Tibial nerve (tissue), 4 donors: Measurements from ENCODE around the gene CGB2. TPM values are rescaled to one million over a fixed set of nuclear protein-coding genes. Genes with fewer than 3 reads are reported as not detected.
A peak's percentile ranks its signal among the peaks of the same experiment; 100 is the strongest.

Experiments
- DNase-seq, 2 donors: peaks; one replicate each; pipeline ENCODE4 v3.0.0-alpha.2; 2019; ENCODE audit warnings: low spot score in 2 of 2
- H3K27ac ChIP-seq, 4 donors: fragments of 200-600 bp; sonication (generic) in 3 of 4; one replicate each; pipeline ENCODE4 v1.5.1; 2017 to 2019; ENCODE audit warnings: mild to moderate bottlenecking in 1 of 4
- H3K27me3 ChIP-seq, 2 donors: fragments of 200-600 bp; sonication (generic) in 1 of 2; one replicate each; pipeline versions ENCODE4 v1.5.1 to v1.6.0; 2017 to 2019
- H3K36me3 ChIP-seq, 3 donors: fragments of 200-600 bp; sonication (generic); one replicate each; pipeline ENCODE4 v1.5.1; 2018 to 2019
- H3K4me1 ChIP-seq, 4 donors: fragments of 200-600 bp; sonication (generic) in 3 of 4; one replicate each; pipeline ENCODE4 v1.5.1; 2017 to 2019
- H3K4me3 ChIP-seq, 4 donors: fragments of 200-600 bp; sonication (generic) in 3 of 4; one replicate each; pipeline ENCODE4 v1.5.1; 2017 to 2019; ENCODE audit warnings: mild to moderate bottlenecking in 1 of 4, moderate library complexity in 1 of 4
- H3K9me3 ChIP-seq, 4 donors: fragments of 200-600 bp; sonication (generic) in 3 of 4; one replicate each; pipeline ENCODE4 v1.5.1; 2017 to 2019
- CTCF ChIP-seq, 5 experiments: fragments of 200-600 bp in 3 of 5; fragments of 450-650 bp in 2 of 5; sonication (generic) in 3 of 5; IDR thresholded peaks; one replicate each; pipeline ENCODE4 v1.5.1; 2016 to 2019; ENCODE audit warnings: antibody characterized with exemption in 5 of 5, mild to moderate bottlenecking in 3 of 5, moderate library complexity in 2 of 5
- EP300 ChIP-seq, 2 donors: sonication (generic); formaldehyde crosslinking; IDR thresholded peaks; one replicate each; pipeline ENCODE4 v1.6.1; 2017; ENCODE audit warnings: antibody characterized with exemption in 2 of 2, mild to moderate bottlenecking in 1 of 2
- POLR2A ChIP-seq, 2 donors: fragments of 450-650 bp; IDR thresholded peaks; one replicate each; pipeline ENCODE4 v1.6.1; 2017; ENCODE audit warnings: antibody characterized with exemption in 2 of 2, mild to moderate bottlenecking in 2 of 2, moderate library complexity in 2 of 2
- WGBS, 2 donors: methylation state at CpG; one replicate each; pipeline ENCODE4 v1.1.5; 2018; 5-methylcytosine and 5-hydroxymethylcytosine counted together
- total RNA-seq, 4 donors: library from RNA; depleted of rRNA; stranded (reverse); fragments of >200 nt; gene quantifications; one replicate each; pipeline ENCODE4 v1.1.0, GENCODE V29; 2016

The CGB2 gene
- total RNA-seq, 4 donors from 2014 or later, result not detected

GRCh38 chr19:48997972-48998371 is 33.7 kb upstream of the CGB2 start:
- Histone ChIP-seq H3K9me3 (no peaks in the 10 kb centered on the region), H3K36me3 (peaks cover 0 to 35% (median 0%) of the 10 kb centered on the region in 3 donors), H3K4me3 (no peak overlapping the region), H3K27me3 (no peaks in the 10 kb centered on the region), H3K4me1 (peaks cover 0 to 17% (median 11%) of the 10 kb centered on the region in 4 donors), H3K27ac (no peak overlapping the region)
- no peak for DNase-seq
- TF ChIP-seq POLR2A (IDR thresholded peaks at IDR 0.05), result no peak
- TF ChIP-seq EP300 (IDR thresholded peaks at IDR 0.05), result no peak
- 71 to 86% methylated on average over 5 of the region's 5 CpGs for WGBS, 2 donors

- Histone ChIP-seq H3K4me3 (no peak overlapping the region), H3K4me1 (peaks cover 0 to 9% (median 3%) of the 10 kb centered on the region in 4 donors), H3K9me3 (no peaks in the 10 kb centered on the region), H3K36me3 (peaks cover 0 to 52% (median 5%) of the 10 kb centered on the region in 3 donors), H3K27ac (no peak overlapping the region), H3K27me3 (no peaks in the 10 kb centered on the region)
- DNase-seq, result no peak
- WGBS, 2 donors, result 48 to 62% methylated on average over 15 to 16 of the region's 16 CpGs
- TF ChIP-seq CTCF (IDR thresholded peaks at IDR 0.05), result peak; percentile 24 to 57 (median 39)
- TF ChIP-seq POLR2A (IDR thresholded peaks at IDR 0.05), result no peak
- TF ChIP-seq EP300 (IDR thresholded peaks at IDR 0.05), result no peak
These were observed 32.0 kb upstream of the CGB2 start for GRCh38 chr19:48999481-49000325.

- WGBS, 2 donors, result 97 to 98% methylated on average over 15 of the region's 15 CpGs
- no peak overlapping the region for H3K4me3 ChIP-seq
- TF ChIP-seq POLR2A (IDR thresholded peaks at IDR 0.05) (no peak), EP300 (IDR thresholded peaks at IDR 0.05) (no peak), CTCF (IDR thresholded peaks at IDR 0.05) (no peak)
- no peaks in the 10 kb centered on the region for H3K9me3 ChIP-seq
- H3K4me1 ChIP-seq, result no peaks in the 10 kb centered on the region
- H3K36me3 ChIP-seq, result peaks cover 0 to 93% (median 5%) of the 10 kb centered on the region in 3 donors
- no peaks in the 10 kb centered on the region for H3K27me3 ChIP-seq
- no peak overlapping the region for H3K27ac ChIP-seq
- DNase-seq, result no peak
These were observed 27.6 kb upstream of the CGB2 start for GRCh38 chr19:49004133-49004532.

GRCh38 chr19:49004964-49005614 is 26.6 kb upstream of the CGB2 start:
- Histone ChIP-seq H3K4me1 (no peaks in the 10 kb centered on the region), H3K27me3 (no peaks in the 10 kb centered on the region), H3K9me3 (no peaks in the 10 kb centered on the region), H3K4me3 (no peak overlapping the region), H3K36me3 (peaks cover 0 to 95% (median 8%) of the 10 kb centered on the region in 3 donors), H3K27ac (no peak overlapping the region)
- DNase-seq, result no peak
- no peak for TF ChIP-seq EP300 (IDR thresholded peaks at IDR 0.05)
- TF ChIP-seq CTCF (IDR thresholded peaks at IDR 0.05), result no peak
- no peak for TF ChIP-seq POLR2A (IDR thresholded peaks at IDR 0.05)
- 92 to 94% methylated on average over 7 of the region's 7 CpGs for WGBS, 2 donors

- peaks cover 0 to 96% (median 18%) of the 10 kb centered on the region in 3 donors for H3K36me3 ChIP-seq
- DNase-seq, result no peak
- TF ChIP-seq POLR2A (IDR thresholded peaks at IDR 0.05) (no peak), EP300 (IDR thresholded peaks at IDR 0.05) (no peak), CTCF (IDR thresholded peaks at IDR 0.05) (no peak)
- H3K27me3 ChIP-seq, result no peaks in the 10 kb centered on the region
- WGBS, 2 donors, result 93 to 97% methylated on average over 14 to 22 of the region's 22 CpGs
- no peaks in the 10 kb centered on the region for H3K9me3 ChIP-seq
- no peak overlapping the region for H3K27ac ChIP-seq
- H3K4me1 ChIP-seq, result no peaks in the 10 kb centered on the region
- H3K4me3 ChIP-seq, result no peak overlapping the region
These were observed 24.8 kb upstream of the CGB2 start for GRCh38 chr19:49006905-49007304.
